HG03135 (cell line): ENCODE measurements around the gene ZBTB38.

Experiments
- ATAC-seq: cut with Tn5 transposase; IDR thresholded peaks from one replicate; pipeline ENCODE4 v1.9.1; 2021; ENCODE audit warnings: mild to moderate bottlenecking, moderate library complexity; ENCODE audit not compliant: unreplicated experiment

ZBTB38 gene

DNA sequence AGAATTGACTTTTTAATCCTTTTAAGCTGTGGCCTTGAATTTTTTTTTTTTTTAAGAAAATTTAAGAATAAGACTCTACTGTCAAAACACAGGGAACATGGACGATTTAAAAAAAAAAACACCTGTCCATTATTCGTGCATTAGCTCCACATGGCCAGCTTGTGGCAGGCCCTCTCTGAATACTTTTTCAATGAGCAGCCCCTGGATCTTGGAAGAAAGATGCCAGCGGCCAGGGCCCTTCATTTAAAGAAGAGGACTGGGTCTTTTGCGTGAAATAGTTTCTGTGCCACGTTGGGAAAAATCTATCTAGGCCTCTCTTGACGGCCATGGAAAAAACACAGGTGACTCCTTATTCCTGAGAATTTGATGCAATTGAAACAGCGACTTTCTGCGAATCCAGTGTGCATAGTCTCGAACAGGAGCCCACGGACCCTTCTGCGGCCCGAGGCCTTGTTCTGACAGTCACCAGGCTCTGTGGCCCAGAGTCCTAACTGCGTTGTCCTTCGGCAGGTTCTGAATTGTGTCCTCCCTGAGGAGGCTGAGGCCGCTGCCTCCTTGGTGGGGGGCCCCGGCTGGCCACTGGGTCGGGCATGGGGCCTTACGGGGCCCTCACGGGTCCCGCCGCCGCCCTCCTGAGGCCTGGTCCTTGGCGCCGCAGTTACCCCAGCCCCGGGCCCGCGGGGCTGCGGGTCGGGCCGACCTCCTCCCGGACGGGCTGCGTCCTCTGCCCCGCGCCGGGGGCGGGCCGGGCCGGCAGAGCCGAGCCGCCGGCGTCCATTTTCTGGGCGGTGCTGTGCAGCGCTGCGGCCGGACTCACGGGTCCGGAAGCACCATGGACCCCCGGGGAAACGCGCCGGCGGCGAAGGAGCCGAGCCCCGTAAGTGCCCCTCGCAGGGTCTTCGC lies 33.5 kb downstream of the ZBTB38 start:
- ATAC-seq, result peak; percentile 82

GRCh38 chr3:141402476-141403171 lies 34.3 kb downstream of the ZBTB38 start:
- peak; percentile 56 for ATAC-seq

- no peak for ATAC-seq
These were observed 35.3 kb downstream of the ZBTB38 start for GRCh38 chr3:141403576-141403975.

DNA sequence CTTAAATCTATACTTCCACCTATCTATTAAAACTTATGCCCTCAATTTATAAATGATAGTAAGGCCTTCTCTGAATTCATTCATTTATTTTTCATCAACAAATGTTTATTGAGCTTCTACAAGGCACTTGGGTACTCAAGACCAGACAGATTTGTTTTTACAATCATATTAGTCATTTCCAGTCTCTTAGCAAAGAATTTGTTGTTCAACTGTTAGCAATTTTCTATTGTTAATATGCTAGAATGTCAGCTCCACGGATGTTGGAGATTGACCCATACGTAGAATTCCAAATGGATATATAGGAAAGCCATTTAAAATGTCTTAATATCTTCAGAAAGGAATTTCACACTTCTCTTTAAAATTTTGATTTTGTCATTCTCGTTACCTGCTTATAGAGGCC lies 36.7 kb downstream of the ZBTB38 start:
- no peak for ATAC-seq

- ATAC-seq, result no peak
These were observed 37.3 kb downstream of the ZBTB38 start for GRCh38 chr3:141405591-141405990.

DNA sequence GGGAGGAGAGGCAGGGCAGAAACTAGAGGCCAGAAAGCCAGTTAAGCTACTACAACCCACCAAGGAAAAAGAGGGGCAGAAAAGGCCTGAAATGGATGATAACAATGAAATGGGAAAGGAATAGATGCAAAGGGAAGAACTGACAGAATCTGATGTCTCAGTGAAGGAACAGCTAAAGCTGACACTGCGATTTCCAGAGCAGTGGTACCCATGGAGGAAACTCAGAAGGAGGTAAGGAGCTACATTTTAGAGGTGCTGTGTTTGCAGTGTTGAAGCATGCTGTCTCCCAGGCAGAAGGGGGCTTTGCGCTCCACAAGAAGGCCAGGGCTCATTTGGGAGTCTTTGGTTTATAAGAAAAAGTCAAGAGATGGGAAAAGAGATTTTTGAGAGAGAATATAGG lies 38.0 kb downstream of the ZBTB38 start:
- no peak for ATAC-seq

DNA sequence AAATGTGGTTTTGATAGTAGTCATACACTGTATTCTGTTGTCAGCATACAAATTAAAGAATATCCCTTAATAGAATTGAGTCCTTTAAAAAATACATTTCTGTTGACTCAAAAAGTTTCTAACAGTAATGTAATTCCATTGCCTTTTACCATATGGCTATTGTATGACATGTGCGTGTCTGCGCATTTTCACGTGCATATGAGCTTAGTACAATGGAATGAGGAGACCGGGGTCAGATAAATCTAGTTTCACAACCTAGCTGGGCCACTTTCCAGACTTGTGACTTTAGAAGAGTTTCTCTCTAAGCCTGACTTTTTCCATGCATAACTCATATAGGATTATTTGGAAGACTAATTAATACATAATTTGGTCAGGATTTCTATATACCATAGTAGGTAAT lies 38.7 kb downstream of the ZBTB38 start:
- ATAC-seq, result no peak

GRCh38 chr3:141407825-141408224 lies 39.5 kb downstream of the ZBTB38 start:
- no peak for ATAC-seq

DNA sequence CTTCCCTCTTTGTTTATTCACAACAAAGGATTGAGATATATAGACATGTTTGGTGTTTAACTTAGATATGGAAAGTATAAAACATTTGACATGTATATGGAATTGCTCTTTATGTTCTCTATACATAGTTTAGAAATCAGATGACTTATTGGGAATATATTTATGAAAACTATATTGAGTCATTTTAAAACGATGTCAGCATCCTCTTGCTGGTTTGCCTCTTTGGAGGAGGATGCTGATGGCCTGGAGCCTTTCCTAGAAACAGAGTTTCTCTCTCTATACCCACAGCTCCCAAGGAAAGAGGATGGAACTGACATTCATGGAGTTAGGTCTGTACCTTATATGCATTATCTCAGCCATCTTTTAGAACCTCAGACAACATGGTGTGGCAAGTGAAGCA lies 40.3 kb downstream of the ZBTB38 start:
- no peak for ATAC-seq

- ATAC-seq, result no peak
These were observed 41.6 kb downstream of the ZBTB38 start for GRCh38 chr3:141409940-141410241.

DNA sequence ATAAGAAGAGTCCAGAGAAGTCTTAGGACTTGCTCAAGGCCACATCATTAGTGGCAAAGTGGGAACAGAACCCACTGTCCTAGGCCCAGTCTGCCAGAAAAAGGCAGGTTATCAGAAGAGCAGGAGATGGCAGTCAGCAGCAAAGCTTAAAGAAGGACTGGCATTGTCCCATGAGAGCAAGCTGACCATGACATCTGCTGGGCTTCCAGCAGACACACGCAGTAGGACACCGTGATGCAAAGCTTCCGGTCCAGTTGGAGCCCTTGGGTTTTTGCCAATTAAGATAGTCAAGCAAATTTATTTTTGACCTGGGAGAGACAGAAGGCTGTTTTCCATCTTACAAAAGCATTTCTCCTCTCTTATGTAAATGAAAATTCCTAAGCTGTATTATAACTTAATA lies 42.1 kb downstream of the ZBTB38 start:
- ATAC-seq, result no peak

DNA sequence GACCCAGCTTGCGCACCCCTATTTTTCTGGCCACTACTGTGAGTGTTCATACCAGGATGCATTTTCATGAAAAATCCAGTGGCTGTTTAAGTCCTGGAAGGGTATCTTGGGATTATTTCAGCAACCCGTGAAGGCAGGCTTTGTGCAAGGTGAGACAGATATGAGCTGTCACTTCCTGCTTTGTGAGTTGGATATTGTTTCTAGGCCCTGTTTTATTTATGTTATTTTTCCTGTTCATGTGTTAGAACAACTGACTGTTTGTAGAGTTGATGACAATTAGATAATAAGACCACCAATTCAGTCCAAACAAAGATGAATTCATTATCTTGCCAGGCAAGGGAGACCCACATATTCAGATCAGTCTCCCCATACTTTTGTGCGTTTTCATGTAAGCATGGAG lies 42.5 kb downstream of the ZBTB38 start:
- no peak for ATAC-seq

- no peak for ATAC-seq
These were observed 43.0 kb downstream of the ZBTB38 start for GRCh38 chr3:141411251-141411771.

GRCh38 chr3:141412087-141412935 lies 44.0 kb downstream of the ZBTB38 start:
- no peak for ATAC-seq

- ATAC-seq, result no peak
These were observed 44.6 kb downstream of the ZBTB38 start for GRCh38 chr3:141412936-141413354.

DNA sequence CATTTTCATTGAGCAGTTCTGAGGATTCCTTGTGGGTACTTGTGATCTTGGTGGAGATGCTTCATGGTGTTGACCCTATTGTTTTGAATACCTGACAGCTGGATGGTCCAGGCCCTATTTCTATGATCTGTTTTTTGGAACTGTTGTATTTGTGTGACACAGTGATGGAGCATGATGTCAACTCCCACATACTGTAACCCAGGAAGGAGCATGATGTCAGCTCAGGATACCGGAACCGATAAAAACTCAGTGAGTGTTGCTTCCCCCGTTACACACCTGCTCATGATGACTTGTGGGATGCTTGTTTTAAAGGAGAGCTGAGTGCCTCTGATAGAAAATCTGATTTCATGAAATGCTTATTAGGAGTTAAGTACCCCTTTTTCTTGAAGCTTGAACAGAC lies 45.1 kb downstream of the ZBTB38 start:
- ATAC-seq, result no peak

GRCh38 chr3:141413801-141414689 lies 45.7 kb downstream of the ZBTB38 start:
- no peak for ATAC-seq

- no peak for ATAC-seq
These were observed 46.6 kb downstream of the ZBTB38 start for GRCh38 chr3:141414800-141415462.

GRCh38 chr3:141415953-141416352 lies 47.6 kb downstream of the ZBTB38 start:
- ATAC-seq, result no peak
